ENCODE results near the gene STARD13.

The STARD13 gene

DNA sequence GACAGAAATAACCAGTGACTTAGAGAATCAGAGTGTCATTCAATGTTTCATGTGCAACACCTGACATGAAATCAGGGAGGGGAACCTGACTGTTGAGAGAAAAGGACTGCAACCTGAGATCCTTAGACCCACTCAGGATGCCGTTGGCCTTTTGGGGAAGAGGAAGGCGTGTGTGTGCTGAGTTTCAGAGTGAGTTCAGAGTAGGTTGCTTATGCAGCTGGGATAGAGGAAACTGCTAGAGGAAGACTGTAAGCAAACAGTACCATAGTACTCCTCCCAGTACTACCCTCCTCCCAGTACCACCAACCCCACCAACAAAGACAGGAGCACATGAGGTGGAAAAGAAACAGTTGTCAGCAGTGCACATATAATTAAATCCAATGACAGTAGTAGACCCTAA, 205.6 kb downstream of the STARD13 start:
- DNase-seq: no peak

GRCh38 chr13:33078263-33078662, 207.3 kb downstream of the STARD13 start:
- no peak for DNase-seq

DNA sequence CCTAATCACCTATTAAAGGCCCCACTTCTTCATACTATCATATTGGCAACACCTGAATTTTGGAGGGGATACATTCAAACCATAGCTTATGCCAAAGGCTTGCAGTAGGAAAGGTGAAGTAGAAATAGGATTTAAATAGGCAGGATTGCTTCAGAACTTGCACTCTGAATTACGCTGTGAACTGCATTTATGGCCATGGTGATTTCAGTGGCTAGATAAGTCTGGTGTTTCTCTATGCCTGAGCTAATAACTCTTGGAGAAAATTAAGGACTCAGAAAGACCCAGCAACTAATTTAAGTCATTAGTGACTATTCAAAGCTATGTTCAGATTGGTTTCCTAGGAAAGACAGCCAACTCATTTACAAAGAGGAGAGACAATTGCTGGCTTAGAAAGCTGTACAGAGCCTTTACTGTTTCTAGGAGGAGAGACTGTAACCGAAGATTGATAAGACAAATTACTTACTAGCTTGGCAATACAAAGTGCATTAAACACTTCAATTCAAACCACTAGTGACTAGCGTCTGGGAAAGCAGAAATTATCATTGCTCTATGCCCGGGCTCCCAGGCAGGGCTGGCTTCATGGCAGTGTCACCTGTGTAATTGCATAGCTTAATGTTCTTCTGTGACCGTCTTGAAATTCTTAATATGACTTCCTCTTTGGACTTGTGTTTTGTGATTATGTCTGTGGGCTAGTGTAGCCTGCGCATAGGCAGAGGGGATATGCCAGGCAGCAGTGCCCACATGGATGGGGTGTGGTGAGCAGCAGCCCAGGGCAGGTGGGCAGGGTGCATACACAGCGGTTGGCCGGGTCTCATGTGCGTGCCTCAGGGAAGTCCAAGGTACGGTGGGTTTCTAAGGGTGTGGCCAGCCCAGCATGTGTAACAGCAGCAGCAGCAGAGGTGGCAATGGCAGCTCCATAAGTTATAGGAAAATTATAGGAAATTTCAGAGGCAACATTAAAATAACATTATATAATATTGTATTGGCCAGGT, 209.3 kb downstream of the STARD13 start:
- no peak for DNase-seq

DNA sequence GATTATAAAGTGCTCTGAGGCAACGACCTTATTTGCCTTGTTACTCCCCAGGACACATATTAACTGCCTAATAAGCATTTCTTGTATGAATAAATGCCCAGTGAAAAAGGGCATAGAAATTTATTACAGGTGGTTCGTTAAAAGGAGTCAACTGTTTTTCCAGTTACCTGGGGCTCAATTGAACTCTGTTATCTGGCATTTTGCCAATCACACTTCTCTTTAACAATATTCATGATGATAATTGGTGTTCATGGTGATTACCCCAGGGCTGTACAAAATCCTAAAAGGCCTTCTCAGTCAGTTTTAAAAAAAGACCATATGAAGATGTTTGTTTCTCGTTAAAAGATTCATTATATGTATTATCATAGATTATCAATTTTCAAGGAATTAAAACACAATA, 212.2 kb downstream of the STARD13 start:
- no peak for DNase-seq

GRCh38 chr13:33072759-33073158, 212.8 kb downstream of the STARD13 start:
- DNase-seq: no peak

GRCh38 chr13:33072282-33072681, 213.3 kb downstream of the STARD13 start:
- DNase-seq: no peak

- no peak for DNase-seq
These were observed 214.8 kb downstream of the STARD13 start for GRCh38 chr13:33070713-33071112.

- DNase-seq: no peak
These were observed 216.2 kb downstream of the STARD13 start for GRCh38 chr13:33069365-33069764.

DNA sequence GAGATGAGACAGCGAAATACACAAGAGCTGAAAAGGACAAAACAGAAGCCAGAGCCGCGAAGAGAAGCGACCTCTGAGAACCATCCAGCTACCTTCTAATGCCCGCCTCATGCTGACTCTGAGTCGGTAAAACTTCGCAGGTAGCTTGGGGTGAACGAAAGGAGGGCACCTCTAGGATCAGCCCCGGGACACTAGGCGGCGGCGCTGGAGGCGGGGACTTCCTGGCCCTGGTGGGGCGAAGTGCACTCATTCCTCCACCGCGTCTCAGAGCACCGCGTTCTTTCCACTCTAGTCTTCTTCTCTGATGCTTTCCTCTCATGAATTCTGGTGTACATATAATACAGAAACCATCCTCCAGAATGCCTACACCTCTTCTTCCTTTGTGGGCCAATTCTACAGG, 219.2 kb downstream of the STARD13 start:
- no peak for DNase-seq

- no peak for DNase-seq
These were observed 224.7 kb downstream of the STARD13 start for GRCh38 chr13:33060815-33061214.

DNA sequence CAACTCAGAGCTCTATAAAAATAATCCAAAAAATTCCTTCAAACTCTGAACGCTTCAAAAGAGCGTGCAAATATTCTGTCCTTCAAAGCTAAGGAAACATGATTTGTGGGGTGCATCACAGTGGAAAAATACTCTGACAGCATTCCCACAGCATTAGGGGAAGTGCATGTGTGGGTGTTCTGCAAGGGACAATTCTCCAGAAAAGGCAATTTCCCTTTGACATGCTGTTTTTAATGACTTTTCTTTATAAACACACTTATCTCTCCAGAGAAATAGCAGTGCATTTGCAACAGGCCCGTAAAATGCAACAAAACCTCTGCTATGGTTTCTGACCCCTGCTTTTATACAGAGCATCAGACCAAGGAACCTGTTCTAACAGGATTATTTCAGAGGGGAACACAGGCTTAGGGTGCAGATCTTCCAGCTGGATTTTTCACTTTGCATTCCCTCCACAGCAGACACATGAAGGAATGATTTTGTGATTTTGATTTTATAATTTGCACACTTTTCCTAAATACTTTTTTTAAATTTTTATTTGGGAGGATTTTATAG, 226.7 kb downstream of the STARD13 start:
- DNase-seq: no peak

DNA sequence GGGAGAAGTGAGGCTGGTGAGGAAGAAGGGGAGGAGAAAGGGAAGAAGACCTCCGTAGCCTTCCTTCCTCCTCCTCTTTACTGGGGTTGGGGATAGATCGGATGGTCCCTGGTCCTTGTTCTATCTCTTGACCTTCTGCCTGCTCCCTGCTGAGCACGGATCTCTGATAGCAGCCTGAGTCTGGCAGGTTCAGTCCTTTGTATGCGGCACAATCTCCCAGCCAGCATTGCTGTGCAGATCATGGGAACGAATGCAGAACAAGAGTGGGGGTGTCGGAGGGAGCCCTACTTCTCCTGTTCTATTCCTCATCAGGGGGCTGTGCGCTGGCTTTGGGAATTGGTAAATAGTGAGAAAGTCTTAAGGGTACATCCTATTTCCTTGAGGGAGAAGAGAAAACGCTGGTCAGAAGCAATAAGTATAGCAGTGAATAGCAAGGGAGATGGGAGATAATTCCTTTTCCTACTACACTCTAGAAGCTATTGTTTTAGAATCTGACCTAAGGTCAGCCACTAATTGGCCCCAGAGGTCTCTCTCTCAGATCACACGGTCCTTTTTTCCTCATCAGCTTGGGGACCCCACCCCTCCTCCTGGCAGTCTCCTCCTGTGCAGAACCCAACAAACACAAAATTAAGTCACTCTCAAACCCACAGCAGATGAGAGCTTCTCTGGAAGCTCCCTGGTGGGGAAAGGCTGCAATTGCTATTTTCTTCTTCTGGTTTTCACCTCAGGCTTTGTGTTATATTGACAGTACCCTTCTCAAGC, 228.4 kb downstream of the STARD13 start:
- no peak for DNase-seq

DNA sequence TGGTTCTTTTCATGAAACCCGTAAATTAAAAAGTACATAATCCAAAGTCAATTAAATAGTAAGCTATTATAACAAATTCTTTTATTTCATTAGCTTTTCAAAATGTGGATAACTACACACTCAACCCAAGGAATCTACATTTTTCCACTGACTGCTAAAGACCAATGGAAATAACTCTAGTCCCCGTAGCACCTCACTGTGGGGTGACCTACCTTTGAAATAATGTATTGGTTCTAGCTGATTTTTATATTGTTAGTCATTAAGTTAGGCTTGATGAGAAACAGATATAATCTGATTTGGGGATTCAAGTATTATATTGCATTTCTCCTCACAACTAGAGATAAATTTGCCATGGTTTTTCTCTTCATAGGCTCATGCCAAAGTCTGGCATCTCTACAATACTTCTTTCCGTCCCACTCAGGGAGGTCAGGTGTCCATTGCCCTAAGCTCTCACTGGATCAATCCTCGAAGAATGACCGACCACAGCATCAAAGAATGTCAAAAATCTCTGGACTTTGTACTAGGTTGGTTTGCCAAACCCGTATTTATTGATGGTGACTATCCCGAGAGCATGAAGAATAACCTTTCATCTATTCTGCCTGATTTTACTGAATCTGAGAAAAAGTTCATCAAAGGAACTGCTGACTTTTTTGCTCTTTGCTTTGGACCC, 232.0 kb downstream of the STARD13 start:
- no peak for DNase-seq

All from NK-92 treated with Interleukin-12 subunit alpha and Interleukin-12 subunit beta, amount 100 ng/mL, for 24 hours (cell line).